AG09319 (cell line): ENCODE data around the gene LDB2.

Experiments
- DNase-seq: peaks from one replicate; pipeline ENCODE4 v3.0.0-alpha.2; 2010; ENCODE audit warnings: low read depth; ENCODE audit errors: extremely low read depth
- CTCF ChIP-seq: IDR thresholded peaks from 2 replicates; pipeline ENCODE4 v1.5.1; 2011; ENCODE audit warnings: low read depth, mild to moderate bottlenecking, inconsistent platforms, low read length, moderate library complexity

LDB2 gene

DNA sequence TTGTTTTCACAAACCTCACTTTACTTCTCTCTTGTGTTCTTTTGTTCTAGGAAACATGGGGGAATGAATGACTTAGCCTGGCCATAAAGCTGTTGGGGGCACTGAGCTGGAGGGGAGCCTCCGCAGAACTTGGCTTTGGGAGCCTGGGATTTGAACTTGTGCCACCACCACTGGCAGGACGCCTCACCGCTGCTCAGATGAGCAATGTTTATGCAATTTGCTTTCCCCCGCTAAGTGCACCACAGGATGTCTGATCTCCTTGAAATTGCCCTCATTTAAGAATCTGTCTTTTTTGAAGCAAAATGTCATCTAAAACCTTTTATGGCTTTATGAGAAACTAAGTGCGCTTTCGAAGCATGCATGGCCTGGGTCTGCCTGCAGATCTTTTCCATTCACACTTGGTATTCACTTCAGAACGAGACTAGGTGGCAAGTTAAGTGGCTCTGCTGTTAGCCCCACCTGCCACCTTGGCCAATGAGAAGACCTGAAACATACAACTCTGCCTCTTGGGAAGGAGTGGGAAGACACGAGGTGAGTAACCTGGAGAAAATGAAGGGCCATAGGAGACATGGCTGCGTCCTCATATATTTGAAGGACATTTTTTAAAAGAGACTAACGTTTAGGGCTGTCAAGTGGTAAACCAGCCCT is 119.3 kb downstream of the LDB2 start:
- no peak for TF ChIP-seq CTCF
- no peak for DNase-seq

GRCh38 chr4:16777726-16778125 is 120.7 kb downstream of the LDB2 start:
- DNase-seq, result no peak

GRCh38 chr4:16775411-16776154 is 122.9 kb downstream of the LDB2 start:
- TF ChIP-seq CTCF, result no peak
- no peak for DNase-seq

More at GRCh38 chr4:16777726-16778125, 120.7 kb downstream of the LDB2 start:
- no peak for TF ChIP-seq CTCF

- no peak for TF ChIP-seq CTCF
Observed at GRCh38 chr4:16772366-16772850, 126.0 kb downstream of the LDB2 start.

GRCh38 chr4:16770710-16771285 is 127.6 kb downstream of the LDB2 start:
- no peak for DNase-seq
- TF ChIP-seq CTCF, result no peak

More at GRCh38 chr4:16772366-16772850, 126.0 kb downstream of the LDB2 start:
- no peak for DNase-seq

DNA sequence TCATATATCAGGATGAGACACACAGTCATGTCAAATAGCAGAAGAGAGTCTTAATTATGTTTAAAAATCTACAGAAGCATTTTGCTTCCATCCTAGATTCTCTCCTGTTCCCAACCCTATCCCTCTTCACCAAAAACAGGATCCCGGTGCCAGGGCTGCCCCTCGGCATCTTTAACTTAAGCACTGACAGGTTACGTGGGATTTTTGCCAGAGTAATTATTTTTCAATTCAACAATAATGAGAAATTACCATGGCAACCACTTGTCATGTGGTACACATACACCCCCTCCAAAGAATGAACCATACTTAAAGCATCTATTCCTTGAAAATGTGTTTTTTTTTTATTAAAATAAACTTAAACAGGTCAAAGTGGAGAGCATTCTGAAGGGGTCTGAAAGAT is 130.6 kb downstream of the LDB2 start:
- DNase-seq, result no peak
- TF ChIP-seq CTCF, result no peak

- no peak for TF ChIP-seq CTCF
- no peak for DNase-seq
Observed at GRCh38 chr4:16767251-16767650, 131.2 kb downstream of the LDB2 start.
